ENCODE results near the gene CST7.

CST7 gene

DNA sequence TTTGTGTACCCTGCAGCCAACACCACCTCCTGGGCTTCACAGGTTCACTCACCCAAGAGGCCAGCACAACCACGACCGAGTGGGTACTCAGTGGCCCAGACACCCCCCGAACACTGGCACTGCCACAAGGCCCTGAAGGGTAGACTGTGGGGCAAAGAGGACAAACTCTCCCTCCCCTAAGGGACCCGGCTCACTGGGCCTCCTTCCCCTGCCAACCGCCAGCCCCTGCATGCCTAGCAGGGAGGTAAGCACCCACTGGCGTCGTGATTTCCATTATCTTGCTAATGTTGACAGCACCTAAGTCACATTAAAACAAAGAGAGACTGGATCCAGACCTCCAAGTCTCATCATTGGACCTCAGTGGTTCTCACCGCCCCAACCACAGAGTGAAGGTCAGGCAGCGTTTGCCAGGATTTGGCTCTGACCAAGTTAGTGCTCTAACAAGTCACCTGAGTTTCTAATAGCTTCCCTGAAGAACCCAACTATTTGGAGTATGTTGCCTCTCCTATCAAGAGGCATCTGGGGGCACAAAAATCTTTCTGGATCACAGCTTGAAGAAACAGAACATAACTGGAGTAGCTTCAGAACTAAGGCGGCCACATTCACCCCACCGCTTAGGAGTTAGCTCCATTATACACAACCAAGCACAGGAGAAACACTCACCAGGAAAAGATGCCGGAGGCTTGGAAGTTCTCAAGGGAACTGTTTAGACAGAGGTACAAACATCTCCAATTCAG, 57.5 kb downstream of the CST7 start:
- DNase-seq, result peak; percentile 51

DNA sequence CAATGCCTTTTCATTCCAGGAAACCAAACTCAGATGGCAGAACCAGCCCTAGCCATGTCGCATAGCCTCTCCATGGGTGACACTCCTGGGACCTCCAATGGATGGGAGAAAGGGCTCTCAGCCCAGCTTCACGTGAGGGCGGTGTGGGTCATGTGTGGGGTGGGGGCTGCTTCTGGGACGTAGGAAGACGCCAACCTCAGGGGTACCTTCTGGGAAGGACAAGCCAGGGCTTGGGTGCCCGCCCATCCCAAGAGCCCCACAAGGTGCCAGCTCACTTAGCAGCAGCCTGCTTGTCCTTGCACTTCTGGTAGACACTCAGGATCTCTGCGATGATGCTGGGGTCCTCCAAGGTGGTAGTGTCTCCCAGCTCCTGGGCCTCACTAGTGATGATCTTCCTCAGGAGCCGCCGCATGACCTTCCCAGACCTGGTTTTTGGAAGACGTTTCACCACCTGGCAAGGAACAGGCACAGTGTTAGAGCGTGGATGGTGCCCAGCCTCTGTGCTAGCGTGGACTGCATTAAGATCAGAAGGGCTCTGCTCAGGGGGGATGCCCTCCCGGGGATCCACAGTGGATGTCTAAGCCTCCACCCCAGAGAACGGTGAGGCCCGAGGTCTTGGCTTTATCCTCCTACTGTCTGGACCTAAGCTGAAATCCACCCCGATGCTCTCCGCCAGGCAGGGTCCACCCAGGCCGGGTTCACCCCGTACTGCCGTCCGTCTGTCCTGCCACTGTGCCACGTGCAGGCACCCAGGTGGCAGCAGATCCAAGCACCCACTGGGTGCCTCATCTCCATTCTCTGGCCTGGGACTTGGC, 58.6 kb downstream of the CST7 start:
- DNase-seq, result peak; percentile 49

GRCh38 chr20:25008388-25009217, 59.5 kb downstream of the CST7 start:
- peak; percentile 36 for DNase-seq

All from activated effector memory CD4-positive, alpha-beta T cell treated with anti-CD3 and anti-CD28 coated beads, Interleukin-2, amount 50 U/mL, for 16 hours (primary cell).